ENCODE data around the gene GCC1. TPM values are rescaled to one million over a fixed set of nuclear protein-coding genes. Genes with fewer than 3 reads are reported as not detected.
"Not testable (repeated sequence)": the region's sequence is repeated elsewhere in the genome, so short reads cannot be mapped to it uniquely, and the experiment has no call there.

Gene GCC1
- total RNA-seq, 1 experiment from 2014 or later: 14.5 TPM

GRCh38 chr7:127580612-127581011 lies 4.8 kb downstream of the GCC1 start:
- Histone ChIP-seq H3K9me3 (replicated peaks) (no peaks in the 10 kb centered on the region), H3K36me3 (peaks cover 18% of the 10 kb centered on the region), H3K4me1 (0 out of 2 replicates have a peak, but pooled peaks cover 2% of the 10 kb centered on the region), H3K27me3 (no peaks in the 10 kb centered on the region), H3K4me3 (no peak overlapping the region), H3K27ac (no peak overlapping the region)
- DNase-seq: no peak

GRCh38 chr7:127578711-127579275 lies 6.6 kb downstream of the GCC1 start:
- Histone ChIP-seq H3K9me3 (replicated peaks) (no peaks in the 10 kb centered on the region), H3K4me1 (no peaks in the 10 kb centered on the region), H3K27ac (no peak overlapping the region), H3K27me3 (no peaks in the 10 kb centered on the region), H3K36me3 (peaks cover 18% of the 10 kb centered on the region), H3K4me3 (no peak overlapping the region)
- DNase-seq: no peak

- no peak for DNase-seq
- no peaks in the 10 kb centered on the region for H3K9me3 ChIP-seq (replicated peaks)
- no peaks in the 10 kb centered on the region for H3K4me1 ChIP-seq
- H3K36me3 ChIP-seq: peaks cover 18% of the 10 kb centered on the region
- H3K27me3 ChIP-seq: no peaks in the 10 kb centered on the region
- no peak overlapping the region for H3K4me3 ChIP-seq
- H3K27ac ChIP-seq: no peak overlapping the region
Measured at GRCh38 chr7:127578036-127578684, 7.2 kb downstream of the GCC1 start.

GRCh38 chr7:127571741-127572505 lies 13.5 kb downstream of the GCC1 start:
- Histone ChIP-seq H3K36me3 (no peaks in the 10 kb centered on the region), H3K4me3 (no peak overlapping the region), H3K27ac (no peak overlapping the region), H3K27me3 (no peaks in the 10 kb centered on the region), H3K9me3 (replicated peaks) (no peaks in the 10 kb centered on the region), H3K4me1 (no peaks in the 10 kb centered on the region)
- DNase-seq: no peak

GRCh38 chr7:127568034-127568433 lies 17.4 kb downstream of the GCC1 start:
- not testable (repeated sequence) for H3K4me1 ChIP-seq; DNase-seq; H3K27me3 ChIP-seq; H3K27ac ChIP-seq; H3K4me3 ChIP-seq; H3K9me3 ChIP-seq (replicated peaks); H3K36me3 ChIP-seq

- H3K27ac ChIP-seq: no peak overlapping the region
- H3K9me3 ChIP-seq (replicated peaks): peaks cover 6% of the 10 kb centered on the region
- H3K36me3 ChIP-seq: no peaks in the 10 kb centered on the region
- no peaks in the 10 kb centered on the region for H3K27me3 ChIP-seq
- H3K4me1 ChIP-seq: 0 out of 2 replicates have a peak, but pooled peaks cover 3% of the 10 kb centered on the region
- no peak overlapping the region for H3K4me3 ChIP-seq
- no peak for DNase-seq
Measured at GRCh38 chr7:127566242-127566641, 19.2 kb downstream of the GCC1 start.

GRCh38 chr7:127557803-127558202 lies 27.6 kb downstream of the GCC1 start:
- Histone ChIP-seq H3K9me3 (replicated peaks) (peaks cover 5% of the 10 kb centered on the region; the same call in 1 of the 2 replicates), H3K27me3 (no peaks in the 10 kb centered on the region), H3K27ac (no peak overlapping the region), H3K4me1 (no peaks in the 10 kb centered on the region), H3K36me3 (no peaks in the 10 kb centered on the region), H3K4me3 (no peak overlapping the region)
- DNase-seq: no peak

- Histone ChIP-seq H3K36me3 (no peaks in the 10 kb centered on the region), H3K27ac (no peak overlapping the region), H3K4me1 (no peaks in the 10 kb centered on the region), H3K9me3 (replicated peaks) (0 out of 2 replicates have a peak, but pooled peaks cover 3% of the 10 kb centered on the region), H3K4me3 (no peak overlapping the region), H3K27me3 (no peaks in the 10 kb centered on the region)
- no peak for DNase-seq
Measured at GRCh38 chr7:127556404-127556803, 29.0 kb downstream of the GCC1 start.

GRCh38 chr7:127551941-127552340 lies 33.5 kb downstream of the GCC1 start:
- no peaks in the 10 kb centered on the region for H3K27me3 ChIP-seq
- DNase-seq: no peak
- no peaks in the 10 kb centered on the region for H3K4me1 ChIP-seq
- H3K9me3 ChIP-seq (replicated peaks): 0 out of 2 replicates have a peak, but pooled peaks cover 4% of the 10 kb centered on the region
- no peaks in the 10 kb centered on the region for H3K36me3 ChIP-seq
- H3K27ac ChIP-seq: no peak overlapping the region
- H3K4me3 ChIP-seq: no peak overlapping the region

GRCh38 chr7:127550247-127550646 lies 35.1 kb downstream of the GCC1 start:
- H3K27me3 ChIP-seq: no peaks in the 10 kb centered on the region
- no peaks in the 10 kb centered on the region for H3K4me1 ChIP-seq
- no peak overlapping the region for H3K4me3 ChIP-seq
- H3K36me3 ChIP-seq: no peaks in the 10 kb centered on the region
- H3K27ac ChIP-seq: no peak overlapping the region
- no peak for DNase-seq
- H3K9me3 ChIP-seq (replicated peaks): 0 out of 2 replicates have a peak, but pooled peaks cover 8% of the 10 kb centered on the region

- H3K27me3 ChIP-seq: no peaks in the 10 kb centered on the region
Measured at GRCh38 chr7:127546313-127546712, 39.1 kb downstream of the GCC1 start.

GRCh38 chr7:127541548-127541947 lies 43.8 kb downstream of the GCC1 start:
- Histone ChIP-seq H3K4me1 (no peaks in the 10 kb centered on the region), H3K9me3 (replicated peaks) (0 out of 2 replicates have a peak, but pooled peaks cover 3% of the 10 kb centered on the region), H3K36me3 (no peaks in the 10 kb centered on the region), H3K27ac (no peak overlapping the region), H3K4me3 (no peak overlapping the region), H3K27me3 (peaks cover 5% of the 10 kb centered on the region; the same call in 1 of the 2 replicates)
- no peak for DNase-seq

More at GRCh38 chr7:127546313-127546712, 39.1 kb downstream of the GCC1 start:
- Histone ChIP-seq H3K9me3 (replicated peaks) (0 out of 2 replicates have a peak, but pooled peaks cover 6% of the 10 kb centered on the region), H3K4me1 (no peaks in the 10 kb centered on the region), H3K27ac (no peak overlapping the region), H3K4me3 (no peak overlapping the region), H3K36me3 (no peaks in the 10 kb centered on the region)
- DNase-seq: no peak

GRCh38 chr7:127540461-127540860 lies 44.9 kb downstream of the GCC1 start:
- H3K9me3 ChIP-seq (replicated peaks); H3K4me1 ChIP-seq; DNase-seq; H3K36me3 ChIP-seq; H3K27me3 ChIP-seq; H3K27ac ChIP-seq; H3K4me3 ChIP-seq: not testable (repeated sequence)

GRCh38 chr7:127539116-127539515 lies 46.3 kb downstream of the GCC1 start:
- H3K36me3 ChIP-seq: no peaks in the 10 kb centered on the region
- H3K4me1 ChIP-seq: no peaks in the 10 kb centered on the region
- DNase-seq: no peak
- H3K4me3 ChIP-seq: no peak overlapping the region
- peaks cover 5% of the 10 kb centered on the region; the same call in 1 of the 2 replicates for H3K27me3 ChIP-seq
- no peaks in the 10 kb centered on the region for H3K9me3 ChIP-seq (replicated peaks)
- H3K27ac ChIP-seq: no peak overlapping the region

GRCh38 chr7:127536741-127537140 lies 48.7 kb downstream of the GCC1 start:
- H3K27ac ChIP-seq: no peak overlapping the region
- H3K27me3 ChIP-seq: peaks cover 5% of the 10 kb centered on the region; the same call in 1 of the 2 replicates
- no peaks in the 10 kb centered on the region for H3K9me3 ChIP-seq (replicated peaks)
- H3K36me3 ChIP-seq: no peaks in the 10 kb centered on the region
- H3K4me3 ChIP-seq: no peak overlapping the region
- 0 out of 2 replicates have a peak, but pooled peaks cover 3% of the 10 kb centered on the region for H3K4me1 ChIP-seq
- DNase-seq: no peak
